ENCODE results near the gene IFI6.

- TF ChIP-seq POLR2A (IDR thresholded peaks at IDR 0.05; ENCODE audit: borderline replicate concordance, extremely low read depth, insufficient read depth, insufficient read length) (no peak), ZNF274 (IDR thresholded peaks at IDR 0.05; ENCODE audit: low read depth, low read length) (no peak), POLR2AphosphoS5 (IDR thresholded peaks at IDR 0.05; ENCODE audit: low read depth, low read length) (no peak), RAD21 (IDR thresholded peaks at IDR 0.05; ENCODE audit: low read depth) (no peak), REST (IDR thresholded peaks at IDR 0.05; ENCODE audit: low read depth) (no peak), ZFX (IDR thresholded peaks at IDR 0.05) (no peak), EZH2 (IDR thresholded peaks at IDR 0.05) (no peak)
- TF ChIP-seq, protein P1, sequence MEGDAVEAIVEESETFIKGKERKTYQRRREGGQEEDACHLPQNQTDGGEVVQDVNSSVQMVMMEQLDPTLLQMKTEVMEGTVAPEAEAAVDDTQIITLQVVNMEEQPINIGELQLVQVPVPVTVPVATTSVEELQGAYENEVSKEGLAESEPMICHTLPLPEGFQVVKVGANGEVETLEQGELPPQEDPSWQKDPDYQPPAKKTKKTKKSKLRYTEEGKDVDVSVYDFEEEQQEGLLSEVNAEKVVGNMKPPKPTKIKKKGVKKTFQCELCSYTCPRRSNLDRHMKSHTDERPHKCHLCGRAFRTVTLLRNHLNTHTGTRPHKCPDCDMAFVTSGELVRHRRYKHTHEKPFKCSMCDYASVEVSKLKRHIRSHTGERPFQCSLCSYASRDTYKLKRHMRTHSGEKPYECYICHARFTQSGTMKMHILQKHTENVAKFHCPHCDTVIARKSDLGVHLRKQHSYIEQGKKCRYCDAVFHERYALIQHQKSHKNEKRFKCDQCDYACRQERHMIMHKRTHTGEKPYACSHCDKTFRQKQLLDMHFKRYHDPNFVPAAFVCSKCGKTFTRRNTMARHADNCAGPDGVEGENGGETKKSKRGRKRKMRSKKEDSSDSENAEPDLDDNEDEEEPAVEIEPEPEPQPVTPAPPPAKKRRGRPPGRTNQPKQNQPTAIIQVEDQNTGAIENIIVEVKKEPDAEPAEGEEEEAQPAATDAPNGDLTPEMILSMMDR (IDR thresholded peaks at IDR 0.05 in 2 of 3, conservative IDR thresholded peaks at IDR 0.05 in 1 of 3; ENCODE audit: borderline replicate concordance in 1 of 3, insufficient read depth in 1 of 3, low read depth in 2 of 3, low read length in 2 of 3) = no peak
- TF ChIP-seq, protein P2, sequence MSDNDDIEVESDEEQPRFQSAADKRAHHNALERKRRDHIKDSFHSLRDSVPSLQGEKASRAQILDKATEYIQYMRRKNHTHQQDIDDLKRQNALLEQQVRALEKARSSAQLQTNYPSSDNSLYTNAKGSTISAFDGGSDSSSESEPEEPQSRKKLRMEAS (IDR thresholded peaks at IDR 0.05) = no peak
Observed at GRCh38 chr1:27624467-27625178, 47.4 kb downstream of the IFI6 start.

Measured in HCT116 (cell line).